ENCODE results near the gene CST9.

- TF ChIP-seq, protein P1, sequence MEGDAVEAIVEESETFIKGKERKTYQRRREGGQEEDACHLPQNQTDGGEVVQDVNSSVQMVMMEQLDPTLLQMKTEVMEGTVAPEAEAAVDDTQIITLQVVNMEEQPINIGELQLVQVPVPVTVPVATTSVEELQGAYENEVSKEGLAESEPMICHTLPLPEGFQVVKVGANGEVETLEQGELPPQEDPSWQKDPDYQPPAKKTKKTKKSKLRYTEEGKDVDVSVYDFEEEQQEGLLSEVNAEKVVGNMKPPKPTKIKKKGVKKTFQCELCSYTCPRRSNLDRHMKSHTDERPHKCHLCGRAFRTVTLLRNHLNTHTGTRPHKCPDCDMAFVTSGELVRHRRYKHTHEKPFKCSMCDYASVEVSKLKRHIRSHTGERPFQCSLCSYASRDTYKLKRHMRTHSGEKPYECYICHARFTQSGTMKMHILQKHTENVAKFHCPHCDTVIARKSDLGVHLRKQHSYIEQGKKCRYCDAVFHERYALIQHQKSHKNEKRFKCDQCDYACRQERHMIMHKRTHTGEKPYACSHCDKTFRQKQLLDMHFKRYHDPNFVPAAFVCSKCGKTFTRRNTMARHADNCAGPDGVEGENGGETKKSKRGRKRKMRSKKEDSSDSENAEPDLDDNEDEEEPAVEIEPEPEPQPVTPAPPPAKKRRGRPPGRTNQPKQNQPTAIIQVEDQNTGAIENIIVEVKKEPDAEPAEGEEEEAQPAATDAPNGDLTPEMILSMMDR (IDR thresholded peaks at IDR 0.05 in 4 of 5, conservative IDR thresholded peaks at IDR 0.05 in 1 of 5): no peak
- no peak for TF ChIP-seq POLR2A (IDR thresholded peaks at IDR 0.05)
These were observed 35.4 kb downstream of the CST9 start for GRCh38 chr20:23570178-23570760.

All from gastrocnemius medialis (tissue), 4 donors.